ENCODE data around the gene CUX1.
"Not testable (repeated sequence)": the region's sequence is repeated elsewhere in the genome, so short reads cannot be mapped to it uniquely, and the experiment has no call there.

Gene CUX1

GRCh38 chr7:102111061-102112041 lies 293.9 kb downstream of the CUX1 start:
- DNase-seq = no peak

GRCh38 chr7:102115181-102115580 lies 297.8 kb downstream of the CUX1 start:
- DNase-seq = no peak

GRCh38 chr7:102115931-102116330 lies 298.5 kb downstream of the CUX1 start:
- no peak for DNase-seq

- DNase-seq = no peak
Observed at GRCh38 chr7:102117743-102118142, 300.3 kb downstream of the CUX1 start.

GRCh38 chr7:102119213-102119651 lies 301.8 kb downstream of the CUX1 start:
- no peak for DNase-seq

- DNase-seq = no peak
Observed at GRCh38 chr7:102119925-102120324, 302.5 kb downstream of the CUX1 start.

GRCh38 chr7:102120666-102121195 lies 303.3 kb downstream of the CUX1 start:
- DNase-seq = no peak

GRCh38 chr7:102122026-102122425 lies 304.6 kb downstream of the CUX1 start:
- no peak for DNase-seq

GRCh38 chr7:102125127-102125596 lies 307.7 kb downstream of the CUX1 start:
- DNase-seq = no peak

- DNase-seq = no peak
Observed at GRCh38 chr7:102128303-102128702, 310.9 kb downstream of the CUX1 start.

GRCh38 chr7:102129636-102130370 lies 312.4 kb downstream of the CUX1 start:
- DNase-seq = no peak

- no peak for DNase-seq
Observed at GRCh38 chr7:102132209-102132752, 314.9 kb downstream of the CUX1 start.

- no peak for DNase-seq
Observed at GRCh38 chr7:102138676-102139075, 321.2 kb downstream of the CUX1 start.

- DNase-seq = no peak
Observed at GRCh38 chr7:102140952-102141370, 323.5 kb downstream of the CUX1 start.

GRCh38 chr7:102142433-102142832 lies 325.0 kb downstream of the CUX1 start:
- not testable (repeated sequence) for DNase-seq

GRCh38 chr7:102146122-102146521 lies 328.7 kb downstream of the CUX1 start:
- DNase-seq = no peak

GRCh38 chr7:102147008-102147407 lies 329.6 kb downstream of the CUX1 start:
- no peak for DNase-seq

GRCh38 chr7:102148799-102149198 lies 331.4 kb downstream of the CUX1 start:
- DNase-seq = no peak

GRCh38 chr7:102149416-102149815 lies 332.0 kb downstream of the CUX1 start:
- DNase-seq = no peak

- DNase-seq = no peak
Observed at GRCh38 chr7:102150266-102150665, 332.8 kb downstream of the CUX1 start.

GRCh38 chr7:102152672-102153598 lies 335.5 kb downstream of the CUX1 start:
- no peak for DNase-seq

- DNase-seq = no peak
Observed at GRCh38 chr7:102153599-102153946, 336.1 kb downstream of the CUX1 start.
